H1 (cell line): ENCODE results near the gene IL10RA. TPM values are rescaled to one million over a fixed set of nuclear protein-coding genes. Genes with fewer than 3 reads are reported as not detected.

ENCODE experiments used
- CTBP2 ChIP-seq: IDR thresholded peaks from 2 replicates; pipeline ENCODE4 v1.7.0; 2011; ENCODE audit warnings: borderline replicate concordance, mild to moderate bottlenecking, moderate library complexity, mixed read lengths, low read length; ENCODE audit not compliant: insufficient read depth, insufficient read length
- SIRT6 ChIP-seq: IDR thresholded peaks from one replicate; pipeline ENCODE4 v1.7.1; 2012; ENCODE audit warnings: low read length, inconsistent platforms
- TAF1 ChIP-seq: IDR thresholded peaks from 2 replicates; pipeline ENCODE4 v1.6.1; 2011; ENCODE audit warnings: mild to moderate bottlenecking, low read depth, low read length
- polyA plus RNA-seq, 7 experiments: library from polyadenylated mRNA; depleted of rRNA in 3 of 7; stranded (reverse) in 5 of 7; unstranded in 2 of 7; fragments of >200 nt in 5 of 7; fragments of 200-250 nt in 2 of 7; gene quantifications; 1 replicate in 5 of 7; 2 replicates in 1 of 7; 4 replicates in 1 of 7; pipeline versions ENCODE4 v1.2.1 to v1.2.3, GENCODE V29; 2011 to 2013; ENCODE audit warnings: missing spikeins in 2 of 7, mixed read lengths in 2 of 7
- total RNA-seq: library from RNA; stranded (reverse); fragmentation: NEBNext Ultra II Directional; extraction: Animal tissue kit (Norgen Biotek cat#: 25700); gene quantifications from 2 replicates; pipeline ENCODE4 v1.2.1, GENCODE V29; 2021
- TF ChIP-seq, protein P1 (sequence below): IDR thresholded peaks from 2 replicates; pipeline ENCODE4 v1.6.1; 2012; ENCODE audit warnings: inconsistent platforms

Gene IL10RA
- total and polyA plus RNA-seq, 2 of the 8 experiments (the other 6 are each of a cell fraction or from before 2014, with no cell fraction given) = 0.05 to 0.11 TPM

DNA sequence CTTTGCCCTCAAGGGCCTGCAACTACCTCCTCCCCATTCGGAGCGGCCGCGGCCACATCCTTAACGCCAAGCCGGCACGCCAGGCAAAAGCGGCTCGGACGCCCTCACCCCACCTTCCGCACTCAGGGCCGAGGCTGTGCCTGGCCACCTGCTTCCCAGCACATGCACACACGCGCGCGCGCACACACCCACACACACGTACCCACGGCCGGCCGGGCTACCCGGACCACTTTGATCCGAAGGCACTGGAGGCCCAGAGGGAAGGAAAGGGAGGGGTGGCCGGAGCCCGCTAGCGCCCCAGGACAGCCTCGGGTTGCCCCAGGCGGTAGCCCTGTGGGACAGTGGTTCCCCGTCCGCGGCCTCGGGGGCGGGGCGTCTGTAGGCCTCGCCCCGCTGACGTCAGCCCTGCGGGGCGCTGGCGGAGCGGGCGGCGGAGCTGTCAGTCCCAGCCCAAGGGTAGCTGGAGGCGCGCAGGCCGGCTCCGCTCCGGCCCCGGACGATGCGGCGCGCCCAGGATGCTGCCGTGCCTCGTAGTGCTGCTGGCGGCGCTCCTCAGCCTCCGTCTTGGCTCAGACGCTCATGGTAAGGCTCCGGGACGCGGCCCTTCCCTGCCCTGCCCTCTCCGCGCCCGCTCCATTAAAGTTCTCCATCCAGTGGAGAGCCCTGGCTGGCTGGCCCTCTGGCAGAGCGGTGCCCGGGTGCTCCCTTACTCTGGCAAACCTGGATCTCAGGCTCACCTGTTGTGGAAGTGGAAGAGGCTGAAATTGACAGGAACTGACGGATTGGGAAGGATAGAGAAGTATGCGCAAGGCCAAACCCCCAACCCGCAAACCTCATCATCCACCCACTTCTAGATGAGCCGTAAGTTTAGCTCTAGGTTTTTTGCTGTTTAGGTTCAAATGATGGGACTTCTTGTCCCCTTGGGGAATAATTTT lies at the start of gene IL10RA (continued):
- TF ChIP-seq CTBP2 = no peak
- no peak for TF ChIP-seq SIRT6
- TF ChIP-seq, protein P1, sequence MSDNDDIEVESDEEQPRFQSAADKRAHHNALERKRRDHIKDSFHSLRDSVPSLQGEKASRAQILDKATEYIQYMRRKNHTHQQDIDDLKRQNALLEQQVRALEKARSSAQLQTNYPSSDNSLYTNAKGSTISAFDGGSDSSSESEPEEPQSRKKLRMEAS = peak; percentile 96
- peak; percentile 61; the same call in 1 of the 2 replicates for TF ChIP-seq TAF1
